HG02885 (cell line): ENCODE data around the gene DISP3.

Experiments used
- ATAC-seq: cut with Tn5 transposase; IDR thresholded peaks from one replicate; pipeline ENCODE4 v1.9.1; 2021; ENCODE audit warnings: mild to moderate bottlenecking; ENCODE audit not compliant: unreplicated experiment, poor library complexity

DISP3 gene

GRCh38 chr1:11458811-11459275 lies 20.1 kb upstream of the DISP3 start:
- ATAC-seq, result no peak

- no peak for ATAC-seq
Measured at GRCh38 chr1:11461531-11462137, 17.3 kb upstream of the DISP3 start.

- no peak for ATAC-seq
Measured at GRCh38 chr1:11462224-11462923, 16.6 kb upstream of the DISP3 start.

GRCh38 chr1:11463177-11463576 lies 15.8 kb upstream of the DISP3 start:
- no peak for ATAC-seq

GRCh38 chr1:11465307-11465706 lies 13.6 kb upstream of the DISP3 start:
- ATAC-seq, result no peak

- ATAC-seq, result no peak
Measured at GRCh38 chr1:11466416-11466815, 12.5 kb upstream of the DISP3 start.

GRCh38 chr1:11468878-11469277 lies 10.1 kb upstream of the DISP3 start:
- no peak for ATAC-seq

- ATAC-seq, result no peak
Measured at GRCh38 chr1:11470912-11471311, 8.0 kb upstream of the DISP3 start.

- no peak for ATAC-seq
Measured at GRCh38 chr1:11471473-11471872, 7.5 kb upstream of the DISP3 start.

- no peak for ATAC-seq
Measured at GRCh38 chr1:11472284-11472683, 6.7 kb upstream of the DISP3 start.

GRCh38 chr1:11472741-11473140 lies 6.2 kb upstream of the DISP3 start:
- ATAC-seq, result no peak

- no peak for ATAC-seq
Measured at GRCh38 chr1:11473491-11474034, 5.4 kb upstream of the DISP3 start.

- no peak for ATAC-seq
Measured at GRCh38 chr1:11474826-11475225, 4.1 kb upstream of the DISP3 start.

- ATAC-seq, result no peak
Measured at GRCh38 chr1:11475748-11476147, 3.2 kb upstream of the DISP3 start.

- ATAC-seq, result no peak
Measured at GRCh38 chr1:11479375-11479979, 522 bp downstream of the DISP3 start.

- no peak for ATAC-seq
Measured at GRCh38 chr1:11481019-11481418, 2.1 kb downstream of the DISP3 start.

- no peak for ATAC-seq
Measured at GRCh38 chr1:11482198-11482597, 3.2 kb downstream of the DISP3 start.

GRCh38 chr1:11482701-11483479 lies 3.9 kb downstream of the DISP3 start:
- ATAC-seq, result no peak

- ATAC-seq, result no peak
Measured at GRCh38 chr1:11483581-11484320, 4.8 kb downstream of the DISP3 start.

- no peak for ATAC-seq
Measured at GRCh38 chr1:11484321-11484655, 5.3 kb downstream of the DISP3 start.
